Measurements from ENCODE around the gene ANP32A.

DNA sequence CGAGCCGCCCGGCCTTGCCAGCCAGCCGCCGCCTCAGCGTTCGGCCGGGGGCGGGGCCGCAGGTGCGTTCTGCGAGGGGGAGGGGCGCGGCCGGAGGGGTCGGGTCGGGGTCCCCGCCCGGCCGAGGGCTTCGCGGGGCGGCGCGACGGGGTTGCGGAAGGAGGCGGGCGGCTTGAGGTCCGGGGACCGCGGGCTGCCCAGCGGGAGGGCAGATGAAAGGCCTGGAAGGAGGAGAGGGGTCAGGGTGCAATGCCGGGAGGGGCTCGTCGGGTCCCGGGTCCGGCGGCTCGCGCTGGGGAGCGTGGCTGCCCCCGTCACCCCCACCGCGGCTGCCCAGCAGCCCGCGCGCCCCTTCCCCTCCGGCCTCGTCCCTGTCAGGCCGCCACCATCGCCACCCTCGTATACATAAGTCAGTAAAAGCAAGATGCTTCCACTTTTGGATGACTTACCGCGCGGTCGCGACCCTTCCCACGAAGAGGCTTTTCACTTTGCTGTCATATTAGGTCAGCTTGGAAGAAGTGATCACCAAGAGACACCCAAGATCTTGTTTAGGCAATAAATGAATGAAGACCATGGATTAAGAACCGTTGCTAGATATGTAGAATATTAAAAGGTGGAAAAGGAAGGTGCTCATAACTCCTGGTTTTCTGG is 620 bp upstream of the ANP32A start:
- TF ChIP-seq, protein P1, sequence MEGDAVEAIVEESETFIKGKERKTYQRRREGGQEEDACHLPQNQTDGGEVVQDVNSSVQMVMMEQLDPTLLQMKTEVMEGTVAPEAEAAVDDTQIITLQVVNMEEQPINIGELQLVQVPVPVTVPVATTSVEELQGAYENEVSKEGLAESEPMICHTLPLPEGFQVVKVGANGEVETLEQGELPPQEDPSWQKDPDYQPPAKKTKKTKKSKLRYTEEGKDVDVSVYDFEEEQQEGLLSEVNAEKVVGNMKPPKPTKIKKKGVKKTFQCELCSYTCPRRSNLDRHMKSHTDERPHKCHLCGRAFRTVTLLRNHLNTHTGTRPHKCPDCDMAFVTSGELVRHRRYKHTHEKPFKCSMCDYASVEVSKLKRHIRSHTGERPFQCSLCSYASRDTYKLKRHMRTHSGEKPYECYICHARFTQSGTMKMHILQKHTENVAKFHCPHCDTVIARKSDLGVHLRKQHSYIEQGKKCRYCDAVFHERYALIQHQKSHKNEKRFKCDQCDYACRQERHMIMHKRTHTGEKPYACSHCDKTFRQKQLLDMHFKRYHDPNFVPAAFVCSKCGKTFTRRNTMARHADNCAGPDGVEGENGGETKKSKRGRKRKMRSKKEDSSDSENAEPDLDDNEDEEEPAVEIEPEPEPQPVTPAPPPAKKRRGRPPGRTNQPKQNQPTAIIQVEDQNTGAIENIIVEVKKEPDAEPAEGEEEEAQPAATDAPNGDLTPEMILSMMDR (IDR thresholded peaks at IDR 0.05), result no peak
- TF ChIP-seq, protein P2, sequence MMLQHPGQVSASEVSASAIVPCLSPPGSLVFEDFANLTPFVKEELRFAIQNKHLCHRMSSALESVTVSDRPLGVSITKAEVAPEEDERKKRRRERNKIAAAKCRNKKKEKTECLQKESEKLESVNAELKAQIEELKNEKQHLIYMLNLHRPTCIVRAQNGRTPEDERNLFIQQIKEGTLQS (CRISPR knock-in tag; conservative IDR thresholded peaks at IDR 0.05), result no peak
- no peak for TF ChIP-seq CBFB (CRISPR knock-in tag; IDR thresholded peaks at IDR 0.05; ENCODE audit: low read depth)
- TF ChIP-seq SMAD4 (CRISPR knock-in tag; IDR thresholded peaks at IDR 0.05), result no peak
- no peak for TF ChIP-seq TEAD1 (CRISPR knock-in tag; IDR thresholded peaks at IDR 0.05)
- TF ChIP-seq, protein P3, sequence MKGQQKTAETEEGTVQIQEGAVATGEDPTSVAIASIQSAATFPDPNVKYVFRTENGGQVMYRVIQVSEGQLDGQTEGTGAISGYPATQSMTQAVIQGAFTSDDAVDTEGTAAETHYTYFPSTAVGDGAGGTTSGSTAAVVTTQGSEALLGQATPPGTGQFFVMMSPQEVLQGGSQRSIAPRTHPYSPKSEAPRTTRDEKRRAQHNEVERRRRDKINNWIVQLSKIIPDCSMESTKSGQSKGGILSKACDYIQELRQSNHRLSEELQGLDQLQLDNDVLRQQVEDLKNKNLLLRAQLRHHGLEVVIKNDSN (CRISPR knock-in tag; IDR thresholded peaks at IDR 0.05), result no peak
- TF ChIP-seq NR3C1 (CRISPR knock-in tag; conservative IDR thresholded peaks at IDR 0.05; ENCODE audit: low read depth), result no peak
- TF ChIP-seq, protein P4, sequence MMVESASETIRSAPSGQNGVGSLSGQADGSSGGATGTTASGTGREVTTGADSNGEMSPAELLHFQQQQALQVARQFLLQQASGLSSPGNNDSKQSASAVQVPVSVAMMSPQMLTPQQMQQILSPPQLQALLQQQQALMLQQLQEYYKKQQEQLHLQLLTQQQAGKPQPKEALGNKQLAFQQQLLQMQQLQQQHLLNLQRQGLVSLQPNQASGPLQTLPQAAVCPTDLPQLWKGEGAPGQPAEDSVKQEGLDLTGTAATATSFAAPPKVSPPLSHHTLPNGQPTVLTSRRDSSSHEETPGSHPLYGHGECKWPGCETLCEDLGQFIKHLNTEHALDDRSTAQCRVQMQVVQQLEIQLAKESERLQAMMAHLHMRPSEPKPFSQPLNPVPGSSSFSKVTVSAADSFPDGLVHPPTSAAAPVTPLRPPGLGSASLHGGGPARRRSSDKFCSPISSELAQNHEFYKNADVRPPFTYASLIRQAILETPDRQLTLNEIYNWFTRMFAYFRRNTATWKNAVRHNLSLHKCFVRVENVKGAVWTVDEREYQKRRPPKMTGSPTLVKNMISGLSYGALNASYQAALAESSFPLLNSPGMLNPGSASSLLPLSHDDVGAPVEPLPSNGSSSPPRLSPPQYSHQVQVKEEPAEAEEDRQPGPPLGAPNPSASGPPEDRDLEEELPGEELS (CRISPR knock-in tag; IDR thresholded peaks at IDR 0.05), result no peak
- TF ChIP-seq OVOL2 (CRISPR knock-in tag; IDR thresholded peaks at IDR 0.05; ENCODE audit: borderline replicate concordance), result no peak
- TF ChIP-seq ELF4 (CRISPR knock-in tag; IDR thresholded peaks at IDR 0.05; ENCODE audit: low read depth), result no peak
- TF ChIP-seq, protein P5, sequence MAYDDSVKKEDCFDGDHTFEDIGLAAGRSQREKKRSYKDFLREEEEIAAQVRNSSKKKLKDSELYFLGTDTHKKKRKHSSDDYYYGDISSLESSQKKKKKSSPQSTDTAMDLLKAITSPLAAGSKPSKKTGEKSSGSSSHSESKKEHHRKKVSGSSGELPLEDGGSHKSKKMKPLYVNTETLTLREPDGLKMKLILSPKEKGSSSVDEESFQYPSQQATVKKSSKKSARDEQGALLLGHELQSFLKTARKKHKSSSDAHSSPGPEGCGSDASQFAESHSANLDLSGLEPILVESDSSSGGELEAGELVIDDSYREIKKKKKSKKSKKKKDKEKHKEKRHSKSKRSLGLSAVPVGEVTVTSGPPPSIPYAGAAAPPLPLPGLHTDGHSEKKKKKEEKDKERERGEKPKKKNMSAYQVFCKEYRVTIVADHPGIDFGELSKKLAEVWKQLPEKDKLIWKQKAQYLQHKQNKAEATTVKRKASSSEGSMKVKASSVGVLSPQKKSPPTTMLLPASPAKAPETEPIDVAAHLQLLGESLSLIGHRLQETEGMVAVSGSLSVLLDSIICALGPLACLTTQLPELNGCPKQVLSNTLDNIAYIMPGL (CRISPR knock-in tag; IDR thresholded peaks at IDR 0.05), result no peak
